Measurements from ENCODE around the gene PRAMEF17. TPM values are rescaled to one million over a fixed set of nuclear protein-coding genes. Genes with fewer than 3 reads are reported as not detected.
"Not testable (repeated sequence)": the region's sequence is repeated elsewhere in the genome, so short reads cannot be mapped to it uniquely, and the experiment has no call there.

PRAMEF17 gene
- not detected for polyA plus RNA-seq

DNA sequence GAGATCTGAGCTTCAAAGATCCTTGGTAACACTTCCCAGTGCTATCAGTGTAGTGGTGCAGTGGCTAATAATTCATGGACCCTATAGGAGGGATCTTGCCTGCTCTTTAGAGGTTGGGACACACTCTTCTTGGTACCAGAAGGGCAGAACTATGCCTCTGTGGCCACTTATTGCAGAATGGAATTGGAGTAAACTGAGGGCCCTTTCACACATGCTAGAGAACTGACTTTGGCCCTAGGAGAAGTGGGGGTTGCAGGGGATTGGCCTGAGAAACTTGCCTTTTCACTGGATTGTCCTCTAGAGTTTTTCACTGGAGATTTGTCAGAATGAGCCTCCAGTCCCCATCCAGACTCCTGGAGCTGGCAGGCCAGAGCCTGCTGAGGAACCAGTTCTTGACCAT is at the start of gene PRAMEF17:
Gene PRAMEF17, plus strand, starts transcription at position 301 of the 400 bp plus-strand sequence. Its CDS starts 26 bp downstream, at position 327.
- not testable (repeated sequence) for H3K9me3 Mint-ChIP-seq; H3K4me3 Mint-ChIP-seq; DNase-seq; H3K36me3 Mint-ChIP-seq; H3K4me1 Mint-ChIP-seq; H3K27me3 Mint-ChIP-seq (ENCODE audit: low read depth in 3 of 3); H3K27ac Mint-ChIP-seq

DNA sequence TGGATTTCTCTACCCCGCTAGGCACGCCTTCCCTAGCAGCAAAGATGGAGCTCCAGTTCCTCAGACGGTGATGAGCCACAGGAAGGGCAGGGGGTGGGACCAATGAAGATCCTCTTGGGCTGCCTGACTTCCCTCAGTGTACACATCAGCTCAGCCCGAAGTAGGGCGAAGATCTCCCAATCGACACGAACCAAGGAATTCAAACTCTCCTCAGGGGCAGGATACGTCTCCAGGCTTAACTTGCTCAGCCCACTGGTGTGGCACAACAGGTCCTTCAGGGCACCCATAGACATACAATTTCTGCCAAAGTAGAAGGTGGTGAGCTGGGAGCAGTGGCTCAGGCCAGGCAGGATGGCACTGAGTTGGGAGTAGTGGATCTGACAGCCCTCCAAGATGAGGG is 46.9 kb upstream of the PRAMEF17 start:
- H3K27me3 Mint-ChIP-seq (ENCODE audit: low read depth in 3 of 3); DNase-seq; H3K4me1 Mint-ChIP-seq; H3K4me3 Mint-ChIP-seq; H3K27ac Mint-ChIP-seq; H3K9me3 Mint-ChIP-seq; H3K36me3 Mint-ChIP-seq: not testable (repeated sequence)

GRCh38 chr1:13347034-13347433 is 42.4 kb upstream of the PRAMEF17 start, which contains the start of gene PRAMEF14:
TSS of gene PRAMEF14 (minus strand) at chr1:13347134. CDS start at chr1:13345314, 1,820 bp downstream.
- H3K36me3 Mint-ChIP-seq; H3K27me3 Mint-ChIP-seq (ENCODE audit: low read depth in 3 of 3); H3K27ac Mint-ChIP-seq; H3K4me1 Mint-ChIP-seq; H3K9me3 Mint-ChIP-seq; DNase-seq; H3K4me3 Mint-ChIP-seq: not testable (repeated sequence)

DNA sequence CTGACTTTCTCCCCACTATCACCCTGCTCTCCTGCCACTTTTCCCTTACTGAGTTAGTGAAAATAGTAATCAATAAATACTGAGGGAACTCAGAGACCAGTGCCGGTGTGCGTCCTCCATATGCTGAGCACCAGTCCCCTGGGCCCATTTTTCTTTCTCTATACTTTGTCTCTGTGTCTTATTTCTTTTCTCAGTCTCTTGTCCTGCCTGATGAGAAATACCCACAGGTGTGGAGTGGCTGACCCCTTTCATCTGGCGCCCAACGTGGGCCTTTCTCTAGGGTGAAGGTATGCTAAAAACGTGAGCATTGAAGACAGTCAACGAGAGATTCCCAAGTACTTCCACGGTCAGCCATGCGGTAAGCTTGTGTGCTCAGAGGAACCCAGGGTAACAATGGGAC is 36.0 kb upstream of the PRAMEF17 start:
- H3K27me3 Mint-ChIP-seq (ENCODE audit: low read depth in 3 of 3); H3K4me1 Mint-ChIP-seq; DNase-seq; H3K36me3 Mint-ChIP-seq; H3K4me3 Mint-ChIP-seq; H3K27ac Mint-ChIP-seq: not testable (repeated sequence)
- peaks cover 0 to 19% (median 8%) of the 10 kb centered on the region in 6 donors for H3K9me3 Mint-ChIP-seq

- DNase-seq; H3K27me3 Mint-ChIP-seq (ENCODE audit: low read depth in 3 of 3); H3K4me1 Mint-ChIP-seq; H3K36me3 Mint-ChIP-seq; H3K4me3 Mint-ChIP-seq; H3K27ac Mint-ChIP-seq: not testable (repeated sequence)
- peaks cover 0 to 19% (median 8%) of the 10 kb centered on the region in 6 donors for H3K9me3 Mint-ChIP-seq
Measured at GRCh38 chr1:13354475-13354874, 35.0 kb upstream of the PRAMEF17 start.

- DNase-seq = peak in 2 of 3 donors; percentile 3 to 15
- not testable (repeated sequence) for H3K27ac Mint-ChIP-seq; H3K27me3 Mint-ChIP-seq (ENCODE audit: low read depth in 3 of 3); H3K4me3 Mint-ChIP-seq; H3K36me3 Mint-ChIP-seq; H3K4me1 Mint-ChIP-seq
- H3K9me3 Mint-ChIP-seq = peaks cover 0 to 19% (median 8%) of the 10 kb centered on the region in 6 donors
Measured at GRCh38 chr1:13356774-13357173, 32.7 kb upstream of the PRAMEF17 start.

DNA sequence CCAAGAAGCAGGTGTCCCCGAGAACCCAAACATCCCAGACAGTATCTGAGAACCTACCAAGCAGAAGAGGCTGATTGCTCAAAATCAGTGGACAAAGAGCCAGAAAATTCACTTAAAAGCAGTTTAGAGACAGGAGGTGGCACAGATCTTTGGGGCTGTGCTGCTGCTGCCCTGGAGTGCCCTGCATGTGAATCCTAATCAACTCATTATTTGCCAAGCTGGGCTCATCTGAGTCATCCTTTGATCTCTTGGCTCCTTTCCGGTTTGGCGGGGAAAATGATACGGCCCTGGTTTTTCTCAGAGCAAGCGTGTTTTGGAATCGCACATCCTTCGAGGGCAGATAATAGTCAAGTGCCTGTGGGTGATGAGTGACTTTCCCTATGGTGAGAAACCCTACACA is 27.1 kb upstream of the PRAMEF17 start:
- H3K36me3 Mint-ChIP-seq; H3K27ac Mint-ChIP-seq; H3K4me3 Mint-ChIP-seq; DNase-seq; H3K4me1 Mint-ChIP-seq; H3K9me3 Mint-ChIP-seq; H3K27me3 Mint-ChIP-seq (ENCODE audit: low read depth in 3 of 3): not testable (repeated sequence)

DNA sequence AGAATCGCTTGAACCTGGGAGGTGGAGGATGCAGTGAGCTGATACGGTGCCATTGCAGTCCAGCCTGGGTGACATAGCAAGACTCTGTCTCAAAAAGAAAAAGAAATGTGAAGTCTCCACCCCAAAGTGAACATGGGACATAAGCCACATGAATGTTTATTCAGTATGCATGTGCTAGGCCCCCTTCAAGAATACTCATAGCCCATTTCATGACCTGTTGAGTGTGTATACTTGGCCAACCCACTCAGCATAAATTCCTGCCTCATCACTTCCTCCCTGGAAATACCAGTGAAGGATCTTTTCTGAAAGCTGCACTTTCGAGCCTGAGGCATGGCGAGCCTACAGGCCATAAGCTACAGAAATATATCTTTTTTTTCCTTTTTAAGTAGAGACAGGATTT is 24.5 kb upstream of the PRAMEF17 start:
- H3K9me3 Mint-ChIP-seq; H3K36me3 Mint-ChIP-seq; H3K4me1 Mint-ChIP-seq; H3K27me3 Mint-ChIP-seq (ENCODE audit: low read depth in 3 of 3); H3K4me3 Mint-ChIP-seq; DNase-seq; H3K27ac Mint-ChIP-seq: not testable (repeated sequence)

GRCh38 chr1:13366536-13366935 is 22.9 kb upstream of the PRAMEF17 start:
- H3K4me1 Mint-ChIP-seq; H3K9me3 Mint-ChIP-seq; H3K36me3 Mint-ChIP-seq; H3K4me3 Mint-ChIP-seq; DNase-seq; H3K27me3 Mint-ChIP-seq (ENCODE audit: low read depth in 3 of 3); H3K27ac Mint-ChIP-seq: not testable (repeated sequence)

- not testable (repeated sequence) for H3K4me3 Mint-ChIP-seq; H3K4me1 Mint-ChIP-seq; H3K27ac Mint-ChIP-seq; H3K36me3 Mint-ChIP-seq; DNase-seq; H3K9me3 Mint-ChIP-seq; H3K27me3 Mint-ChIP-seq (ENCODE audit: low read depth in 3 of 3)
Measured at GRCh38 chr1:13368544-13368943, 20.9 kb upstream of the PRAMEF17 start.

DNA sequence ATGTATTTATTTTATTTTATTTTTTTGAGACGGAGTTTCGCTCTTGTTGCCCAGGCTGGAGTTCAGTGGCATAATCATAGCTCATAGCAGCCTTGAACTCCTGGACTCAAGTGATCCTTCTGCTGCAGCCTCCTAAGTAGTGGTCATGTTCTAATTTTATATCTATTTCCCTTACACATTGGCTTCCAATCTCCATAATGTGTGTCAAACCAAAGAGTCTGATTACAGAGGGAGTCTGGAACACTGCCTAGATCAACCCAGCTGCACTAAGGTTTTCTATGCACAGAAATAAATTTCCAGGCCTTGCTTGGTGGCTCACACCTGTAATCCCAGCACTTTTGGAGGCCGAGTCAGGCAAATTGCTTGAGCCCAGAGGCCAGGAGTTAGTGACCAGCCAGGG is 10.4 kb upstream of the PRAMEF17 start:
- H3K27ac Mint-ChIP-seq; H3K27me3 Mint-ChIP-seq (ENCODE audit: low read depth in 3 of 3); H3K4me1 Mint-ChIP-seq; H3K36me3 Mint-ChIP-seq; H3K4me3 Mint-ChIP-seq; H3K9me3 Mint-ChIP-seq; DNase-seq: not testable (repeated sequence)

- not testable (repeated sequence) for DNase-seq; H3K27me3 Mint-ChIP-seq (ENCODE audit: low read depth in 3 of 3); H3K9me3 Mint-ChIP-seq; H3K4me3 Mint-ChIP-seq; H3K27ac Mint-ChIP-seq; H3K4me1 Mint-ChIP-seq; H3K36me3 Mint-ChIP-seq
Measured at GRCh38 chr1:13380380-13380779, 9.1 kb upstream of the PRAMEF17 start.

- not testable (repeated sequence) for H3K9me3 Mint-ChIP-seq; H3K4me3 Mint-ChIP-seq; DNase-seq; H3K4me1 Mint-ChIP-seq; H3K27ac Mint-ChIP-seq; H3K36me3 Mint-ChIP-seq; H3K27me3 Mint-ChIP-seq (ENCODE audit: low read depth in 3 of 3)
Measured at GRCh38 chr1:13393004-13393403, 3.6 kb downstream of the PRAMEF17 start.

DNA sequence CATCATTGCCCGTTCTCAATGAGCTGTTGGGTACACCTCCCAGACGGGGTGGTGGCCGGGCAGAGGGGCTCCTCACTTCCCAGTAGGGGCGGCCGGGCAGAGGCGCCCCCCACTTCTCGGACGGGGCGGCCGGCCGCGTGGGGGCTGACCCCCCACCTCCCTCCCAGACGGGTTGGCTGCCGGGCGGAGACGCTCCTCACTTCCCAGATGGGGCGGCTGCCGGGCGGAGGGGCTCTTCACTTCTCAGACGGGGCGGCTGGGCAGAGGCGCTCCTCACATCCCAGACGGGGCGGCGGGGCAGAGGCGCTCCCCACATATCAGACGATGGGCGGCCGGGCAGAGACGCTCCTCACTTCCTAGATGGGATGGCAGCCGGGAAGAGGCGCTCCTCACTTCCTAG is 5.3 kb downstream of the PRAMEF17 start:
- not testable (repeated sequence) for H3K9me3 Mint-ChIP-seq; H3K27me3 Mint-ChIP-seq (ENCODE audit: low read depth in 3 of 3); DNase-seq; H3K4me3 Mint-ChIP-seq; H3K36me3 Mint-ChIP-seq; H3K4me1 Mint-ChIP-seq; H3K27ac Mint-ChIP-seq

- H3K4me1 Mint-ChIP-seq = not testable (repeated sequence)
Measured at GRCh38 chr1:13395311-13395710, 5.9 kb downstream of the PRAMEF17 start.

DNA sequence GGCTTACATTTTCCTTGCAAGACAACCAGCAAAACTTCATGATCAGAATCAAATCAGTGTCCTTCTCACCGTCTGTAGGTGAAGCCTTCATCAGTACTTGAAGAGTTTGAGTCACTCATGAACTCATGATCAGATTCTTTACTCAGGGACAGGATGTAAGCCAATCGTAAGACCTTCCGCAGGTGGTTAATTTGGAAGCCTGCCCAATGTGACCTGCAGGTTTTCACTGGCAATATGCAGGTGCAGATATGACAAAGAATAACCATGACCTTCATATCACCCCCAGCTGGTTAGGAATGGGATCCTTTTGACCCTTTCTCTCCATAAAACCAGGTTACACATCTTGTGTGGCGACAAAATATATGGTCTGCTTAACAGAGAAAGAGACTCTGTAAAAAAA is 18.4 kb downstream of the PRAMEF17 start:
- no peaks in the 10 kb centered on the region for H3K4me1 Mint-ChIP-seq

More at GRCh38 chr1:13395311-13395710, 5.9 kb downstream of the PRAMEF17 start:
- not testable (repeated sequence) for H3K36me3 Mint-ChIP-seq; H3K4me3 Mint-ChIP-seq; H3K27me3 Mint-ChIP-seq (ENCODE audit: low read depth in 3 of 3); H3K9me3 Mint-ChIP-seq; DNase-seq; H3K27ac Mint-ChIP-seq

More for the DNA sequence above, 18.4 kb downstream of the PRAMEF17 start:
- H3K36me3 Mint-ChIP-seq = no peaks in the 10 kb centered on the region
- no peak overlapping the region for H3K27ac Mint-ChIP-seq
- H3K27me3 Mint-ChIP-seq (ENCODE audit: low read depth in 3 of 3) = peaks cover 3 to 9% (median 4%) of the 10 kb centered on the region in 3 donors
- DNase-seq = no peak
- no peak overlapping the region for H3K4me3 Mint-ChIP-seq
- no peaks in the 10 kb centered on the region for H3K9me3 Mint-ChIP-seq
